ENCODE data around the gene SEMA3C. TPM values are rescaled to one million over a fixed set of nuclear protein-coding genes. Genes with fewer than 3 reads are reported as not detected.

Gene SEMA3C
- total RNA-seq, 2 experiments from 2014 or later: not detected

- CTCF ChIA-PET: no interaction called here
- Mint-ChIP-seq H3K27ac (no peak overlapping the region), H3K27me3 (no peaks in the 10 kb centered on the region), H3K36me3 (no peaks in the 10 kb centered on the region), H3K4me3 (no peak overlapping the region), H3K9me3 (ENCODE audit: low read depth) (peaks cover 10% of the 10 kb centered on the region), H3K4me1 (no peaks in the 10 kb centered on the region)
- no peak for DNase-seq
- ATAC-seq: no peak
Observed at GRCh38 chr7:80843018-80843677, 75.7 kb downstream of the SEMA3C start.

GRCh38 chr7:80842022-80842790, 76.6 kb downstream of the SEMA3C start:
- DNase-seq: no peak
- Mint-ChIP-seq H3K4me3 (no peak overlapping the region), H3K9me3 (ENCODE audit: low read depth) (peaks cover 10% of the 10 kb centered on the region), H3K4me1 (no peaks in the 10 kb centered on the region), H3K27me3 (no peaks in the 10 kb centered on the region), H3K27ac (no peak overlapping the region), H3K36me3 (no peaks in the 10 kb centered on the region)
- no peak for ATAC-seq
- CTCF ChIA-PET: no interaction called here

GRCh38 chr7:80841423-80841955, 77.4 kb downstream of the SEMA3C start:
- Mint-ChIP-seq H3K4me1 (no peaks in the 10 kb centered on the region), H3K27ac (no peak overlapping the region), H3K9me3 (ENCODE audit: low read depth) (peaks cover 10% of the 10 kb centered on the region), H3K27me3 (no peaks in the 10 kb centered on the region), H3K36me3 (no peaks in the 10 kb centered on the region), H3K4me3 (no peak overlapping the region)
- DNase-seq (no peak), ATAC-seq (no peak)
- CTCF ChIA-PET: no interaction called here

- no peak for DNase-seq
- CTCF ChIA-PET: no interaction called here
- Mint-ChIP-seq H3K4me1 (no peaks in the 10 kb centered on the region), H3K27ac (no peak overlapping the region), H3K36me3 (no peaks in the 10 kb centered on the region), H3K4me3 (no peak overlapping the region), H3K9me3 (ENCODE audit: low read depth) (peaks cover 8% of the 10 kb centered on the region), H3K27me3 (no peaks in the 10 kb centered on the region)
- no peak for ATAC-seq
Observed at GRCh38 chr7:80840681-80841080, 78.2 kb downstream of the SEMA3C start.

- H3K4me3 Mint-ChIP-seq: no peak overlapping the region
- H3K9me3 Mint-ChIP-seq (ENCODE audit: low read depth): peaks cover 5% of the 10 kb centered on the region
- ATAC-seq (no peak), DNase-seq (no peak)
- H3K4me1 Mint-ChIP-seq: no peaks in the 10 kb centered on the region
- H3K27me3 Mint-ChIP-seq: no peaks in the 10 kb centered on the region
- no peak overlapping the region for H3K27ac Mint-ChIP-seq
- CTCF ChIA-PET: no interaction called here
- H3K36me3 Mint-ChIP-seq: no peaks in the 10 kb centered on the region
Observed at GRCh38 chr7:80839855-80840254, 79.0 kb downstream of the SEMA3C start.

GRCh38 chr7:80838643-80839042, 80.2 kb downstream of the SEMA3C start:
- Mint-ChIP-seq H3K36me3 (no peaks in the 10 kb centered on the region), H3K4me3 (no peak overlapping the region), H3K27ac (no peak overlapping the region), H3K9me3 (ENCODE audit: low read depth) (peaks cover 2% of the 10 kb centered on the region), H3K4me1 (no peaks in the 10 kb centered on the region), H3K27me3 (no peaks in the 10 kb centered on the region)
- ATAC-seq: no peak
- DNase-seq: no peak
- CTCF ChIA-PET: no interaction called here

- Mint-ChIP-seq H3K9me3 (ENCODE audit: low read depth) (peaks cover 2% of the 10 kb centered on the region), H3K4me1 (no peaks in the 10 kb centered on the region), H3K27ac (no peak overlapping the region), H3K36me3 (no peaks in the 10 kb centered on the region), H3K27me3 (no peaks in the 10 kb centered on the region), H3K4me3 (no peak overlapping the region)
- DNase-seq: no peak
- no peak for ATAC-seq
- CTCF ChIA-PET: no interaction called here
Observed at GRCh38 chr7:80837345-80837744, 81.5 kb downstream of the SEMA3C start.

GRCh38 chr7:80835251-80835650, 83.6 kb downstream of the SEMA3C start:
- no peak overlapping the region for H3K27ac Mint-ChIP-seq
- no peaks in the 10 kb centered on the region for H3K4me1 Mint-ChIP-seq
- DNase-seq: no peak
- no peak for ATAC-seq
- no peaks in the 10 kb centered on the region for H3K27me3 Mint-ChIP-seq
- CTCF ChIA-PET: no interaction called here
- H3K4me3 Mint-ChIP-seq: no peak overlapping the region
- no peaks in the 10 kb centered on the region for H3K36me3 Mint-ChIP-seq
- peaks cover 2% of the 10 kb centered on the region for H3K9me3 Mint-ChIP-seq (ENCODE audit: low read depth)

- H3K4me3 Mint-ChIP-seq: no peak overlapping the region
- CTCF ChIA-PET: no interaction called here
- H3K27ac Mint-ChIP-seq: no peak overlapping the region
- ATAC-seq: no peak
- no peaks in the 10 kb centered on the region for H3K36me3 Mint-ChIP-seq
- peaks cover 2% of the 10 kb centered on the region for H3K9me3 Mint-ChIP-seq (ENCODE audit: low read depth)
- H3K27me3 Mint-ChIP-seq: no peaks in the 10 kb centered on the region
- no peaks in the 10 kb centered on the region for H3K4me1 Mint-ChIP-seq
- no peak for DNase-seq
Observed at GRCh38 chr7:80833289-80834268, 85.3 kb downstream of the SEMA3C start.

- no peaks in the 10 kb centered on the region for H3K36me3 Mint-ChIP-seq
- H3K4me1 Mint-ChIP-seq: no peaks in the 10 kb centered on the region
- no peak overlapping the region for H3K4me3 Mint-ChIP-seq
- ATAC-seq (no peak), DNase-seq (no peak)
- no peaks in the 10 kb centered on the region for H3K9me3 Mint-ChIP-seq (ENCODE audit: low read depth)
- CTCF ChIA-PET: no interaction called here
- no peaks in the 10 kb centered on the region for H3K27me3 Mint-ChIP-seq
- no peak overlapping the region for H3K27ac Mint-ChIP-seq
Observed at GRCh38 chr7:80832006-80832405, 86.8 kb downstream of the SEMA3C start.

GRCh38 chr7:80830584-80831285, 88.1 kb downstream of the SEMA3C start:
- no peak overlapping the region for H3K27ac Mint-ChIP-seq
- CTCF ChIA-PET: no interaction called here
- no peak overlapping the region for H3K4me3 Mint-ChIP-seq
- no peaks in the 10 kb centered on the region for H3K27me3 Mint-ChIP-seq
- no peak for ATAC-seq
- no peaks in the 10 kb centered on the region for H3K9me3 Mint-ChIP-seq (ENCODE audit: low read depth)
- no peaks in the 10 kb centered on the region for H3K4me1 Mint-ChIP-seq
- DNase-seq: no peak
- H3K36me3 Mint-ChIP-seq: no peaks in the 10 kb centered on the region

- H3K36me3 Mint-ChIP-seq: no peaks in the 10 kb centered on the region
- no peaks in the 10 kb centered on the region for H3K27me3 Mint-ChIP-seq
- DNase-seq (no peak), ATAC-seq (no peak)
- no peaks in the 10 kb centered on the region for H3K4me1 Mint-ChIP-seq
- H3K9me3 Mint-ChIP-seq (ENCODE audit: low read depth): no peaks in the 10 kb centered on the region
- CTCF ChIA-PET: no interaction called here
- no peak overlapping the region for H3K27ac Mint-ChIP-seq
- H3K4me3 Mint-ChIP-seq: no peak overlapping the region
Observed at GRCh38 chr7:80830010-80830409, 88.8 kb downstream of the SEMA3C start.

GRCh38 chr7:80829527-80829926, 89.3 kb downstream of the SEMA3C start:
- CTCF ChIA-PET: no interaction called here
- H3K27me3 Mint-ChIP-seq: no peaks in the 10 kb centered on the region
- no peak for DNase-seq
- H3K4me3 Mint-ChIP-seq: no peak overlapping the region
- no peaks in the 10 kb centered on the region for H3K4me1 Mint-ChIP-seq
- H3K36me3 Mint-ChIP-seq: no peaks in the 10 kb centered on the region
- no peak for ATAC-seq
- H3K9me3 Mint-ChIP-seq (ENCODE audit: low read depth): no peaks in the 10 kb centered on the region
- no peak overlapping the region for H3K27ac Mint-ChIP-seq
